GM12878 (cell line): ENCODE data around the gene REL. TPM values are rescaled to one million over a fixed set of nuclear protein-coding genes. Genes with fewer than 3 reads are reported as not detected.

ENCODE experiments used
- ATAC-seq: fragments of 200-7000 bp; cut with Tn5 transposase; 3 replicates; pipeline ENCODE4 v1.9.1; 2020; ENCODE audit warnings: mild to moderate bottlenecking, moderate library complexity
- BruUV-seq: library from RNA; stranded (reverse); fragments of 400-500 nt; replicated peaks from 2 replicates; lab custom pipeline; 2021; lab: Mats Ljungman, UMichigan
- CTCF ChIA-PET: fragments of 300-600 bp; sonication (Branson Sonifier 250); formaldehyde crosslinking; extraction: SDS; loops from one replicate; lab custom pipeline; 2021; ENCODE audit warnings: inconsistent platforms; lab: Yijun Ruan, JAX
- POLR2A ChIA-PET: fragments of 350-600 bp; formaldehyde crosslinking; extraction: SDS; loops from one replicate; lab custom pipeline; 2021; ENCODE audit warnings: inconsistent platforms; lab: Charles Lee
- RAD21 ChIA-PET: fragments of 300-600 bp; sonication (Branson Sonifier 250); formaldehyde crosslinking; loops from one replicate; lab custom pipeline; 2023; ENCODE audit warnings: antibody characterized with exemption; ENCODE audit not compliant: unreplicated experiment; lab: Charles Lee
- SMC1A ChIA-PET: fragments of 300-600 bp; sonication (Branson Sonifier 250); formaldehyde crosslinking; loops from one replicate; lab custom pipeline; 2023; ENCODE audit not compliant: unreplicated experiment, uncharacterized antibody; lab: Charles Lee
- DNase-seq: peaks from one replicate; pipeline ENCODE4 v3.0.0-alpha.2; 2011; ENCODE audit warnings: low read depth, low spot score
- FAIRE-seq: peaks from 3 replicates; lab custom pipeline; 2011; peaks lifted over from hg19 to GRCh38; lab: Jason Lieb, UNC
- H2AFZ ChIP-seq: 2 replicates; pipeline ENCODE4 v1.6.0; 2011; ENCODE audit warnings: low read depth, low read length, control low read depth; ENCODE audit not compliant: control insufficient read depth
- H3K27ac ChIP-seq: 2 replicates; pipeline ENCODE4 v1.5.1; 2011; ENCODE audit warnings: control low read depth; ENCODE audit not compliant: control insufficient read depth, insufficient read depth
- H3K27me3 ChIP-seq, 2 experiments: replicated peaks in 1 of 2; 2 replicates each; pipeline versions ENCODE4 v1.6.0 to v1.6.1; 2011; ENCODE audit warnings: low read length in 1 of 2; ENCODE audit not compliant: control insufficient read depth in 2 of 2, insufficient read depth in 2 of 2
- H3K36me3 ChIP-seq, 2 experiments: 2 replicates each; pipeline ENCODE4 v1.5.1; 2011; ENCODE audit warnings: low read length in 1 of 2; ENCODE audit not compliant: control insufficient read depth in 2 of 2, insufficient read depth in 2 of 2
- H3K4me1 ChIP-seq: 2 replicates; pipeline ENCODE4 v1.6.1; 2011; ENCODE audit warnings: mild to moderate bottlenecking, low read length, moderate library complexity, mixed read lengths; ENCODE audit not compliant: control insufficient read depth, insufficient read depth
- H3K4me2 ChIP-seq: 2 replicates; pipeline ENCODE4 v1.6.0; 2011; ENCODE audit warnings: control low read depth; ENCODE audit not compliant: control insufficient read depth, insufficient read depth
- H3K4me3 ChIP-seq: fragments of 200-600 bp; sonication (generic); 2 replicates; pipeline ENCODE4 v1.5.1; 2016
- H3K79me2 ChIP-seq: 2 replicates; pipeline ENCODE4 v1.6.0; 2011; ENCODE audit warnings: low read length; ENCODE audit not compliant: control insufficient read depth, insufficient read depth
- H3K9ac ChIP-seq: 2 replicates; pipeline ENCODE4 v1.8.0; 2011; ENCODE audit warnings: low read length, control low read depth, mixed read lengths; ENCODE audit not compliant: control insufficient read depth, insufficient read depth
- H3K9me3 ChIP-seq: replicated peaks from 3 replicates; pipeline ENCODE4 v1.5.1; 2011; ENCODE audit warnings: mild to moderate bottlenecking, low read length; ENCODE audit not compliant: control insufficient read depth, insufficient read depth
- H4K20me1 ChIP-seq: 2 replicates; pipeline ENCODE4 v1.6.0; 2011; ENCODE audit not compliant: control insufficient read depth, insufficient read depth
- BCL3 ChIP-seq: IDR thresholded peaks from 2 replicates; pipeline ENCODE4 v1.6.1; 2011; ENCODE audit warnings: borderline replicate concordance, low read depth, mild to moderate bottlenecking, moderate library complexity, low read length; ENCODE audit not compliant: insufficient read depth, poor library complexity, severe bottlenecking
- BCLAF1 ChIP-seq: fragments of 450-650 bp; IDR thresholded peaks from 2 replicates; pipeline ENCODE4 v1.6.1; 2017; ENCODE audit warnings: antibody characterized with exemption, mild to moderate bottlenecking, moderate library complexity
- CTCF ChIP-seq, 3 experiments: IDR thresholded peaks in 2 of 3; conservative IDR thresholded peaks in 1 of 3; 2 replicates each; pipeline ENCODE4 v1.5.1; 2011; ENCODE audit warnings: low read depth in 3 of 3, low read length in 3 of 3, mild to moderate bottlenecking in 3 of 3, control low read depth in 2 of 3, moderate library complexity in 2 of 3, inconsistent platforms in 1 of 3, mixed read lengths in 1 of 3; ENCODE audit not compliant: control insufficient read depth in 2 of 3, insufficient read depth in 1 of 3; ENCODE audit errors: extremely low read depth in 1 of 3
- DPF2 ChIP-seq: fragments of 450-650 bp; IDR thresholded peaks from 2 replicates; pipeline ENCODE4 v1.6.1; 2017; ENCODE audit warnings: mild to moderate bottlenecking
- EED ChIP-seq: sonication (generic); IDR thresholded peaks from 2 replicates; pipeline ENCODE4 v1.6.1; 2016; ENCODE audit warnings: antibody characterized with exemption, low read depth
- POLR2A ChIP-seq: IDR thresholded peaks from 2 replicates; pipeline ENCODE4 v1.6.1; 2011; ENCODE audit warnings: low read depth, mild to moderate bottlenecking, low read length
- POLR2AphosphoS5 ChIP-seq: IDR thresholded peaks from 2 replicates; pipeline ENCODE4 v1.6.1; 2011; ENCODE audit warnings: mild to moderate bottlenecking, low read length, inconsistent platforms
- RAD51 ChIP-seq: fragments of 450-650 bp; IDR thresholded peaks from 2 replicates; pipeline ENCODE4 v1.6.1; 2016; ENCODE audit warnings: moderate library complexity, mild to moderate bottlenecking, inconsistent platforms
- SRF ChIP-seq, 2 experiments: IDR thresholded peaks; 2 replicates each; pipeline ENCODE4 v1.6.1; 2011; ENCODE audit warnings: low read depth in 2 of 2, low read length in 2 of 2, mild to moderate bottlenecking in 1 of 2, moderate library complexity in 1 of 2
- WGBS: methylation state at CpG from one replicate; pipeline ENCODE4 v1.1.6; 2016; ENCODE audit warnings: low lambda C conversion rate; ENCODE audit not compliant: insufficient replicate concordance, insufficient coverage; ENCODE audit errors: missing lambda C conversion rate; 5-methylcytosine and 5-hydroxymethylcytosine counted together
- in situ Hi-C: fragments of 300-500 bp; cut with MboI; formaldehyde crosslinking; loops from 9 replicates; pipeline ENCODE4 v1.14.3; 2018; ENCODE audit warnings: mixed read lengths
- intact Hi-C: fragments of 100-400 bp; cut with micrococcal nuclease; formaldehyde crosslinking; loops from one replicate; pipeline ENCODE4 v1.14.2; 2022; ENCODE audit not compliant: unreplicated experiment
- polyA plus RNA-seq, 11 experiments: library from polyadenylated mRNA; depleted of rRNA in 4 of 11; unstranded in 6 of 11; stranded (reverse) in 5 of 11; fragments of >200 nt; fragmentation: Nextera tagmentation in 4 of 11; fragmentation: Illumina TruSeq in 1 of 11; extraction: Ambion mirVana in 4 of 11; extraction: Trizol in 1 of 11; gene quantifications; 1 replicate in 1 of 11; 2 replicates in 10 of 11; pipeline versions ENCODE4 v1.2.1 to v1.2.3, GENCODE V29; 2011 to 2016; ENCODE audit warnings: inconsistent platforms in 2 of 11, missing spikeins in 2 of 11, low read depth in 1 of 11
- total RNA-seq, 4 experiments: library from RNA; depleted of rRNA in 3 of 4; stranded (reverse); fragments of >200 nt in 3 of 4; fragmentation: Illumina TruSeq in 1 of 4; extraction: Trizol in 1 of 4; gene quantifications; 2 replicates each; pipeline versions ENCODE4 v1.2.1 to v1.2.3, GENCODE V29; 2013 to 2021

REL gene
- total and polyA plus RNA-seq, 10 of the 15 experiments (the other 5 are each of a cell fraction or from before 2014, with no cell fraction given) = 6.3 to 52.4 (median 26.6) TPM

- Histone ChIP-seq H3K27ac (no peak overlapping the region), H3K36me3 (peaks cover 6 to 15% of the 10 kb centered on the region in 2 experiments; a peak in 3 of 4 replicates), H2AFZ (no peak overlapping the region), H3K9me3 (no peaks in the 10 kb centered on the region), H3K27me3 (no peaks in the 10 kb centered on the region), H3K4me1 (no peaks in the 10 kb centered on the region), H3K4me3 (no peak overlapping the region), H3K4me2 (no peak overlapping the region), H4K20me1 (no peaks in the 10 kb centered on the region), H3K79me2 (peaks cover 3% of the 10 kb centered on the region), H3K9ac (no peak overlapping the region)
- no peak for ATAC-seq
- ChIA-PET SMC1A (interaction anchor here (1.6 kb wide), 1 partner anchor 44 kb away, joined by 4 read pairs; no protein-coding TSS in a partner anchor), RAD21 (no interaction called here), CTCF (interaction anchor here (1.1 to 1.6 kb wide), 2 partner anchors 8 to 93 kb away, joined by 3 to 4 read pairs; no protein-coding TSS in a partner anchor), POLR2A (no interaction called here)
- no peak for DNase-seq
- 91% methylated on average over 6 of the region's 8 CpGs for WGBS
- no peak for FAIRE-seq
- no peak for TF ChIP-seq SRF (IDR thresholded peaks at IDR 0.05; ENCODE audit: low read depth in 2 of 2, low read length in 2 of 2)
- TF ChIP-seq POLR2A = peak; percentile 47
- TF ChIP-seq POLR2AphosphoS5 = 0 out of 2 replicates have a peak, but pooled peaks have one; percentile 47
- TF ChIP-seq RAD51 = no peak
- BruUV-seq = no TSS peak
- in situ Hi-C loops (no loop called here), intact Hi-C loops (no loop called here)
Measured at GRCh38 chr2:60907329-60907728, 26.0 kb downstream of the REL start.

GRCh38 chr2:60925994-60926740, 44.8 kb downstream of the REL start:
- FAIRE-seq (no peak), DNase-seq (no peak), ATAC-seq (no peak)
- Histone ChIP-seq H3K9ac (no peak overlapping the region), H4K20me1 (no peaks in the 10 kb centered on the region), H3K36me3 (peaks cover 13 to 39% of the 10 kb centered on the region in 2 experiments), H3K9me3 (peaks cover 7% of the 10 kb centered on the region), H3K27ac (no peak overlapping the region), H3K4me1 (no peaks in the 10 kb centered on the region), H3K27me3 (no peaks in the 10 kb centered on the region), H3K4me3 (no peak overlapping the region), H2AFZ (no peak overlapping the region), H3K79me2 (no peaks in the 10 kb centered on the region), H3K4me2 (no peak overlapping the region)
- SMC1A ChIA-PET = interaction anchor here (1.1 to 1.9 kb wide), 5 partner anchors 13 to 111 kb away, joined by 3 to 6 read pairs (median 4); no protein-coding TSS in a partner anchor
- intact Hi-C loops = no loop called here
- in situ Hi-C loops = no loop called here
- RAD21 ChIA-PET = interaction anchor here (1.2 kb wide), 1 partner anchor 73 kb away, joined by 4 read pairs; no protein-coding TSS in a partner anchor
- POLR2A ChIA-PET = interaction anchor here (1.0 kb wide), 1 partner anchor 25 kb away, joined by 3 read pairs; no protein-coding TSS in a partner anchor
- BruUV-seq = no TSS peak
- CTCF ChIA-PET = interaction anchor here (0.7 to 1.0 kb wide), 2 partner anchors 42 to 217 kb away, joined by 4 read pairs; no protein-coding TSS in a partner anchor
- WGBS = 82% methylated on average over 7 of the region's 7 CpGs
- no peak for TF ChIP-seq EED
- no peak for TF ChIP-seq BCLAF1
- no peak for TF ChIP-seq BCL3
- TF ChIP-seq DPF2 = no peak
- TF ChIP-seq CTCF (IDR thresholded peaks at IDR 0.05 in 2 of 3, conservative IDR thresholded peaks at IDR 0.05 in 1 of 3; ENCODE audit: control insufficient read depth in 2 of 3, extremely low read depth in 1 of 3, insufficient read depth in 1 of 3, low read depth in 3 of 3, low read length in 3 of 3) = no peak
